Liver (tissue), 2 donors: Measurements from ENCODE around the gene ORAI2.
"Not testable (repeated sequence)": the region's sequence is repeated elsewhere in the genome, so short reads cannot be mapped to it uniquely, and the experiment has no call there.

ENCODE experiments used
- GABPA ChIP-seq, 2 donors: IDR thresholded peaks in 1 of 2; conservative IDR thresholded peaks in 1 of 2; 2 replicates each; pipeline ENCODE4 v1.6.1; 2016; ENCODE audit warnings: antibody characterized with exemption in 2 of 2, mild to moderate bottlenecking in 1 of 2, moderate library complexity in 1 of 2
- TF ChIP-seq, protein P1 (sequence below): IDR thresholded peaks from 2 replicates; pipeline ENCODE4 v1.6.1; 2016; ENCODE audit warnings: antibody characterized with exemption
- donor health status: healthy.

DNA sequence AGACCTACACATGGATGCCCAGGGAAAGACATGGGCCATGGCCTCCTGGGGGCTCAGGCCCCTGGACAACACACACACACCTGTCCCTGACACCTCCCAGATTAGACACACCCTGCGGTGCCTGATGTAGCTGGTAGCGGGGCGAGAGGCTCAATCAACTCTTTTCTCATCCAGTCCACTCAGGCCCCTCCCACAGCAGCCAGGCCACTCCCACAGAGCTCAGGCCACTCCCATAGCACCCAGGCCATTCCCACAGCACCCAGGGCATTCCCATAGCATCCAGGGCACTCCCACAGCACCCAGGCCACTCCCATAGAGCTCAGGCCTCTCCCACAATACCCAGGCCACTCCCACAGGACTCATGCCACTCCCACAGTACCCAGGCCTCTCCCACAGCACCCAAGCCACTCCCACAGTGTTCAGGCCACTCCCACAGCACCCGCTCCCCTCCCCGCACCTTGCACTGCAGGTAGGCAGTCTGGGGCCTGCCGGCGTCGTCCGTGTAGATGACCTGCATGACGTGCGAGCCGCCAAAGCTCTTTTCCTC, 57.2 kb downstream of the ORAI2 start:
- TF ChIP-seq GABPA (IDR thresholded peaks at IDR 0.05 in 1 of 2, conservative IDR thresholded peaks at IDR 0.05 in 1 of 2), result not testable (repeated sequence)
- TF ChIP-seq, protein P1, sequence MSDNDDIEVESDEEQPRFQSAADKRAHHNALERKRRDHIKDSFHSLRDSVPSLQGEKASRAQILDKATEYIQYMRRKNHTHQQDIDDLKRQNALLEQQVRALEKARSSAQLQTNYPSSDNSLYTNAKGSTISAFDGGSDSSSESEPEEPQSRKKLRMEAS, result not testable (repeated sequence)
